Stimulated activated naive B cell treated with anti-CD40 and anti-IgM and Interleukin-4, amounts not matched to agents 10 μg/mL and 1 μg/mL and 100 μg/mL, for 72 hours (primary cell): ENCODE results near the gene RNF6.

Experiments
- ATAC-seq, 2 donors: fragments of 150-1000 bp; cut with Tn5 transposase; replicated peaks; 2 replicates each; pipeline ENCODE4 v1.10.0; 2021; ENCODE audit warnings: moderate library complexity in 1 of 2
- DNase-seq: peaks from one replicate; pipeline ENCODE4 v3.0.0; 2021
- H3K27ac Mint-ChIP-seq: one replicate; pipeline ENCODE4 v1.8.0; 2022; ENCODE audit warnings: mild to moderate bottlenecking, mixed read lengths
- H3K27me3 Mint-ChIP-seq, 2 donors: one replicate each; pipeline ENCODE4 v1.8.0; 2022; ENCODE audit warnings: mixed read lengths in 2 of 2
- H3K36me3 Mint-ChIP-seq, 2 donors: one replicate each; pipeline ENCODE4 v1.8.0; 2022; ENCODE audit warnings: mixed read lengths in 2 of 2, mild to moderate bottlenecking in 1 of 2
- H3K4me1 Mint-ChIP-seq, 2 donors: one replicate each; pipeline ENCODE4 v1.8.0; 2022; ENCODE audit warnings: mixed read lengths in 2 of 2, mild to moderate bottlenecking in 1 of 2
- H3K4me3 Mint-ChIP-seq, 2 donors: one replicate each; pipeline ENCODE4 v1.8.0; 2022; ENCODE audit warnings: mild to moderate bottlenecking in 2 of 2, mixed read lengths in 2 of 2, moderate library complexity in 1 of 2
- H3K9me3 Mint-ChIP-seq, 2 donors: one replicate each; pipeline ENCODE4 v1.8.0; 2022; ENCODE audit warnings: mixed read lengths in 2 of 2, mild to moderate bottlenecking in 1 of 2

RNF6 gene

GRCh38 chr13:26163812-26164211 lies 58.3 kb downstream of the RNF6 start:
- H3K4me3 Mint-ChIP-seq = no peak overlapping the region
- DNase-seq (no peak), ATAC-seq (no peak)
- peaks cover 8 to 11% of the 10 kb centered on the region in 2 donors for H3K27me3 Mint-ChIP-seq
- H3K9me3 Mint-ChIP-seq = no peaks in the 10 kb centered on the region
- no peaks in the 10 kb centered on the region for H3K36me3 Mint-ChIP-seq
- H3K4me1 Mint-ChIP-seq = peaks cover 3 to 12% of the 10 kb centered on the region in 2 donors
- H3K27ac Mint-ChIP-seq = no peak overlapping the region
